Endothelial cell of umbilical vein (primary cell): ENCODE measurements around the gene PRDM16. TPM values are rescaled to one million over a fixed set of nuclear protein-coding genes. Genes with fewer than 3 reads are reported as not detected.

Experiments used
- BruUV-seq: library from RNA; stranded (reverse); fragments of 400-500 nt; replicated peaks from 2 replicates; lab custom pipeline; 2021; lab: Mats Ljungman, UMichigan
- CTCF ChIA-PET: fragments of 300-600, 350-600 bp; sonication (Branson Sonifier 250); formaldehyde crosslinking; loops from one replicate; lab custom pipeline; 2021; ENCODE audit warnings: antibody characterized with exemption, inconsistent platforms; lab: Charles Lee
- POLR2A ChIA-PET: fragments of 300-600, 350-600 bp; sonication (Branson Sonifier 250); formaldehyde crosslinking; loops from one replicate; lab custom pipeline; 2021; ENCODE audit warnings: antibody characterized with exemption, inconsistent platforms; lab: Charles Lee
- DNase-seq: peaks from one replicate; pipeline ENCODE4 v3.0.0-alpha.2; 2011; ENCODE audit warnings: low read depth, low spot score
- FAIRE-seq: peaks from 2 replicates; lab custom pipeline; 2011; peaks lifted over from hg19 to GRCh38; lab: Jason Lieb, UNC
- H2AFZ ChIP-seq: 2 replicates; pipeline ENCODE4 v1.6.0; 2012; ENCODE audit warnings: low read depth, low read length, control low read depth, inconsistent platforms
- H3K27ac ChIP-seq: 2 replicates; pipeline ENCODE4 v1.5.1; 2011; ENCODE audit warnings: low read depth, mild to moderate bottlenecking, control low read depth, low read length, moderate library complexity; ENCODE audit not compliant: insufficient read depth
- H3K27me3 ChIP-seq, 2 experiments: 2 replicates each; pipeline versions ENCODE4 v1.6.0 to v1.6.1; 2011; ENCODE audit warnings: low read length in 2 of 2, mixed read lengths in 1 of 2; ENCODE audit not compliant: control insufficient read depth in 2 of 2, insufficient read depth in 2 of 2
- H3K36me3 ChIP-seq, 2 experiments: 2 replicates in 1 of 2; 3 replicates in 1 of 2; pipeline ENCODE4 v1.5.1; 2011; ENCODE audit warnings: low read length in 2 of 2, mild to moderate bottlenecking in 1 of 2, moderate library complexity in 1 of 2; ENCODE audit not compliant: control insufficient read depth in 2 of 2, insufficient read depth in 2 of 2; ENCODE audit errors: extremely low read depth in 1 of 2
- H3K4me1 ChIP-seq: 3 replicates; pipeline ENCODE4 v1.5.1; 2011; ENCODE audit warnings: mild to moderate bottlenecking, low read length; ENCODE audit not compliant: control insufficient read depth, insufficient read depth; ENCODE audit errors: extremely low read depth
- H3K4me2 ChIP-seq: 2 replicates; pipeline ENCODE4 v1.6.1; 2011; ENCODE audit warnings: low read length, control low read depth, mixed read lengths; ENCODE audit not compliant: insufficient read depth
- H3K4me3 ChIP-seq, 3 experiments: fragments of 200-600 bp in 1 of 3; sonication (generic), shearing (Covaris generic) in 1 of 3; replicated peaks in 1 of 3; 2 replicates each; pipeline ENCODE4 v1.5.1; 2011 to 2016; ENCODE audit warnings: control low read depth in 3 of 3, low read length in 3 of 3, mild to moderate bottlenecking in 2 of 3, inconsistent platforms in 1 of 3, low read depth in 1 of 3, moderate library complexity in 1 of 3; ENCODE audit not compliant: insufficient read depth in 1 of 3
- H3K79me2 ChIP-seq: 2 replicates; pipeline ENCODE4 v1.6.0; 2012; ENCODE audit warnings: low read length, inconsistent platforms; ENCODE audit not compliant: control insufficient read depth, insufficient read depth
- H3K9ac ChIP-seq: replicated peaks from 2 replicates; pipeline ENCODE3; 2011; ENCODE audit warnings: low read length, control low read depth; ENCODE audit not compliant: insufficient read depth; ENCODE audit errors: extremely low read depth
- H3K9me1 ChIP-seq: replicated peaks from 3 replicates; pipeline ENCODE4 v1.6.0; 2011; ENCODE audit warnings: mild to moderate bottlenecking, low read length; ENCODE audit not compliant: control insufficient read depth, insufficient read depth; ENCODE audit errors: extremely low read depth
- H3K9me3 ChIP-seq: replicated peaks from 2 replicates; pipeline ENCODE4 v1.5.1; 2012; ENCODE audit warnings: low read length, inconsistent platforms; ENCODE audit not compliant: control insufficient read depth, insufficient read depth
- H4K20me1 ChIP-seq: replicated peaks from 2 replicates; pipeline ENCODE3; 2011; ENCODE audit warnings: mild to moderate bottlenecking, low read length; ENCODE audit not compliant: control insufficient read depth, insufficient read depth; ENCODE audit errors: extremely low read depth
- CTCF ChIP-seq, 2 donors: IDR thresholded peaks; 1 replicate in 1 of 2; 2 replicates in 1 of 2; pipeline ENCODE4 v1.5.1; 2011; ENCODE audit warnings: low read length in 2 of 2, mild to moderate bottlenecking in 2 of 2, moderate library complexity in 2 of 2, control low read depth in 1 of 2, inconsistent platforms in 1 of 2, low read depth in 1 of 2; ENCODE audit not compliant: insufficient read depth in 1 of 2; ENCODE audit errors: extremely low read depth in 1 of 2
- EZH2 ChIP-seq: IDR thresholded peaks from 2 replicates; pipeline ENCODE4 v1.6.1; 2012; ENCODE audit warnings: borderline replicate concordance, low read depth, mild to moderate bottlenecking, moderate library complexity, low read length, inconsistent platforms; ENCODE audit not compliant: severe bottlenecking
- FOS ChIP-seq: IDR thresholded peaks from 2 replicates; pipeline ENCODE4 v1.6.1; 2011; ENCODE audit warnings: mild to moderate bottlenecking, low read length, moderate library complexity, borderline replicate concordance; ENCODE audit not compliant: insufficient read depth
- GATA2 ChIP-seq: IDR thresholded peaks from 2 replicates; pipeline ENCODE4 v1.7.0; 2011; ENCODE audit warnings: low read depth, mild to moderate bottlenecking, moderate library complexity, mixed read lengths, low read length; ENCODE audit not compliant: insufficient read length, insufficient read depth
- JUN ChIP-seq: IDR thresholded peaks from 2 replicates; pipeline ENCODE4 v1.6.1; 2011; ENCODE audit warnings: borderline replicate concordance, low read depth; ENCODE audit not compliant: insufficient read length, insufficient read depth
- MAX ChIP-seq: IDR thresholded peaks from 2 replicates; pipeline ENCODE4 v1.6.1; 2011; ENCODE audit not compliant: insufficient read depth, insufficient read length
- MYC ChIP-seq: IDR thresholded peaks from one replicate; pipeline ENCODE4 v1.6.1; 2011; ENCODE audit warnings: mild to moderate bottlenecking, low read depth, low read length
- POLR2A ChIP-seq: IDR thresholded peaks from 2 replicates; pipeline ENCODE4 v1.6.1; 2012; ENCODE audit warnings: low read depth, mild to moderate bottlenecking, control low read depth, low read length
- POLR2AphosphoS5 ChIP-seq: IDR thresholded peaks from 2 replicates; pipeline ENCODE4 v1.6.1; 2012; ENCODE audit warnings: low read depth, mild to moderate bottlenecking, control low read depth, low read length, moderate library complexity; ENCODE audit not compliant: insufficient read depth
- dilution Hi-C: fragments of 300-500 bp; cut with MboI; formaldehyde crosslinking; loops from one replicate; pipeline ENCODE4 v1.15.0; 2019; ENCODE audit warnings: low sequenced_read_pairs; ENCODE audit not compliant: extremely low pct_ligation_motif_present
- intact Hi-C: fragments of 100-400 bp; cut with micrococcal nuclease; formaldehyde crosslinking; loops from one replicate; pipeline ENCODE4 v1.10.0; 2022
- polyA plus RNA-seq, 4 experiments: library from polyadenylated mRNA; depleted of rRNA in 3 of 4; stranded (reverse) in 3 of 4; unstranded in 1 of 4; fragments of >200 nt; gene quantifications; 2 replicates each; pipeline versions ENCODE4 v1.2.1 to v1.2.3, GENCODE V29; 2011 to 2012; ENCODE audit warnings: missing spikeins in 1 of 4
- total RNA-seq: library from RNA; stranded (reverse); gene quantifications from 2 replicates; pipeline ENCODE4 v1.2.3, GENCODE V29; 2021

PRDM16 gene
- total and polyA plus RNA-seq, 2 donors (not counting 3 experiments of a cell fraction or from before 2014, with no cell fraction given), result not detected

GRCh38 chr1:3423896-3424611 lies 355.1 kb downstream of the PRDM16 start:
- intact Hi-C loops, result loop anchor here (1.0 to 10.0 kb wide), 3 partner anchors 358 to 1229 kb away; partner anchors contain the start of gene FAAP20
- TF ChIP-seq CTCF (IDR thresholded peaks at IDR 0.05; ENCODE audit: extremely low read depth in 1 of 2, insufficient read depth in 1 of 2, low read depth in 1 of 2, low read length in 2 of 2), result no peak
- no peak for TF ChIP-seq FOS
- TF ChIP-seq GATA2, result no peak
- no peak for TF ChIP-seq POLR2A
- no peak for TF ChIP-seq MYC
- TF ChIP-seq POLR2AphosphoS5, result no peak
- TF ChIP-seq JUN, result no peak
- TF ChIP-seq MAX, result no peak
- TF ChIP-seq EZH2, result no peak
- no peak overlapping the region for H3K9ac ChIP-seq
- H3K27ac ChIP-seq, result no peak overlapping the region
- FAIRE-seq (no peak), DNase-seq (no peak)
- no peaks in the 10 kb centered on the region for H3K9me3 ChIP-seq
- POLR2A ChIA-PET, result no interaction called here
- H3K79me2 ChIP-seq, result no peaks in the 10 kb centered on the region
- no peaks in the 10 kb centered on the region for H3K9me1 ChIP-seq
- H3K4me3 ChIP-seq, result no peak overlapping the region
- no peaks in the 10 kb centered on the region for H4K20me1 ChIP-seq
- H3K27me3 ChIP-seq, result no peaks in the 10 kb centered on the region
- H2AFZ ChIP-seq, result no peak overlapping the region
- CTCF ChIA-PET, result interaction anchor here (0.7 to 3.4 kb wide), 16 partner anchors 29 to 1379 kb away, joined by 3 to 34 read pairs (median 4); partner anchors contain the start of genes FAAP20, MORN1, PEX10 and PRXL2B
- H3K4me1 ChIP-seq, result no peaks in the 10 kb centered on the region
- H3K4me2 ChIP-seq, result no peak overlapping the region
- dilution Hi-C loops, result no loop called here
- no peaks in the 10 kb centered on the region for H3K36me3 ChIP-seq
- BruUV-seq, result no TSS peak
